Astrocyte (in vitro differentiated cells and primary cell): ENCODE results near the gene DES.

Experiments
- CTCF ChIP-seq: IDR thresholded peaks from 2 replicates; pipeline ENCODE4 v1.5.1; 2011; ENCODE audit warnings: low read depth, mild to moderate bottlenecking, inconsistent platforms, low read length, moderate library complexity; ENCODE audit not compliant: insufficient read depth
- EZH2 ChIP-seq: IDR thresholded peaks from 2 replicates; pipeline ENCODE4 v1.6.1; 2012; ENCODE audit warnings: mild to moderate bottlenecking, low read length, inconsistent platforms; ENCODE audit not compliant: insufficient read depth

DNA sequence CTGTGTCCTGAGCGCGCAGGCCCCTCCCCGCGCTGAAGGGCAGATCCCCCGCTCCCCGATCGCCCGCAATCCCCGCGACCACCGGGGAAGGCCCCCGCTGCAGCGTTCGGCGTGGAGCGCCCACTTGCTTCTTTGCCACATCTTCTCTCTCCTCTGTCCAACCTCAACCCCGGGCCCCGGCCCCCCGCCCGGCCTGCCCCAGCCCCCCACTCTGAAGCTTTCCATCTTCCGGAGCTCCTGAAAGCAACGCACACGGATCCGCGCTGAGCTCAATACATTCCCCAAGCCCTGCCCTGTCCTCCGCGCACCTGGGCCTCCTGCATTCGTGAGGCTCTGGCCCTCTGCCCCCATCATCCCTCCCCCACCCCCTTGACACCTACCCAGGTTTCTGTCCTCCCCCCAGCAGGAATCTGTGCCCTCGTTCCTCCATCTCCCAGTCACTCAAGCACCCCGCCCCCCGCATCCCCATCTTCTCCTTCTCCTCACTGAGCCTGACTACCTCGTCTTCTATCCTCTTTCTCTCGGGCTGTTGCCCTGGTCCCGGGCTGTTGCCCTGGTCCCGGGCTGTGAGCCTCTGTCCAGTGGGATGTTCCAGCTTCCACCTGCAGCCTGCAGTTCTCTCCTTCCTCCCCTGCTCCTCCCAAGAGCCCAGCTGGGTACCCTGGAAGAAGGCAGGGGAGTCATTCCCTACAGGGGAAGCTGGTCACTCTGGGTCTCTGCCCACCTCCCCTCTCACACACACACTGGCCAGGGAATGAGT is 24.3 kb downstream of the DES start:
- TF ChIP-seq CTCF (no peak), EZH2 (no peak)
